HepG2 (cell line): Measurements from ENCODE around the gene FAM168A. TPM values are rescaled to one million over a fixed set of nuclear protein-coding genes. Genes with fewer than 3 reads are reported as not detected.

Source experiments
- CBX5 ChIP-seq: sonication (generic); formaldehyde crosslinking; IDR thresholded peaks from 2 replicates; pipeline ENCODE4 v1.4.0; 2020; ENCODE audit warnings: missing genetic modification reagents, borderline replicate concordance
- IKZF1 ChIP-seq: fragments of 450-650 bp; IDR thresholded peaks from 2 replicates; pipeline ENCODE4 v1.7.1; 2016
- JARID2 ChIP-seq: sonication (generic); formaldehyde crosslinking; IDR thresholded peaks from 2 replicates; pipeline ENCODE4 v1.8.1; 2023; ENCODE audit warnings: missing genetic modification reagents, inconsistent platforms; ENCODE audit not compliant: insufficient replicate concordance
- KDM3A ChIP-seq: IDR thresholded peaks from 2 replicates; pipeline ENCODE4 v1.6.1; 2018; ENCODE audit warnings: low read depth, missing compliant biosample characterization
- TOPORS ChIP-seq: sonication (generic); formaldehyde crosslinking; IDR thresholded peaks from 2 replicates; pipeline ENCODE4 v1.8.0; 2023; ENCODE audit warnings: mild to moderate bottlenecking, missing genetic modification reagents
- ZFP90 ChIP-seq: sonication (generic); formaldehyde crosslinking; IDR thresholded peaks from 2 replicates; pipeline ENCODE4 v1.8.0; 2022; ENCODE audit warnings: missing genetic modification reagents, mild to moderate bottlenecking, inconsistent platforms, borderline replicate concordance
- ZKSCAN1 ChIP-seq: fragments of 150-350 bp; IDR thresholded peaks from 2 replicates; pipeline ENCODE4 v1.6.1; 2014; ENCODE audit warnings: low read length
- ZNF543 ChIP-seq: sonication (generic); formaldehyde crosslinking; IDR thresholded peaks from 2 replicates; pipeline ENCODE4 v1.4.0; 2020; ENCODE audit warnings: mild to moderate bottlenecking, missing genetic modification reagents
- polyA plus RNA-seq, 8 experiments: library from polyadenylated mRNA; depleted of rRNA in 3 of 8; stranded (reverse) in 7 of 8; unstranded in 1 of 8; fragments of >200 nt; fragmentation: Illumina TruSeq in 4 of 8; extraction: Trizol in 4 of 8; gene quantifications; 2 replicates each; pipeline versions ENCODE4 v1.2.1 to v1.2.3, GENCODE V29; 2011 to 2016; ENCODE audit warnings: low read depth in 4 of 8, missing spikeins in 1 of 8, mixed read lengths in 1 of 8; ENCODE audit not compliant: insufficient read depth in 1 of 8
- total RNA-seq, 5 experiments: library from RNA; depleted of rRNA; stranded (reverse); fragments of >200 nt; fragmentation: Illumina TruSeq; extraction: Trizol; gene quantifications; 2 replicates each; pipeline ENCODE4 v1.2.3, GENCODE V29; 2016; ENCODE audit warnings: low read depth in 1 of 5
- TF ChIP-seq, protein P1 (sequence below): IDR thresholded peaks from 2 replicates; pipeline ENCODE4 v1.6.1; 2012; ENCODE audit warnings: inconsistent platforms
- TF ChIP-seq, protein P2 (sequence below), 2 experiments: IDR thresholded peaks; 2 replicates each; pipeline ENCODE4 v1.6.1; 2011 to 2012; ENCODE audit warnings: low read length in 2 of 2, borderline replicate concordance in 1 of 2, low read depth in 1 of 2, mild to moderate bottlenecking in 1 of 2, moderate library complexity in 1 of 2
- TF ChIP-seq, protein P3 (sequence below): sonication (generic); formaldehyde crosslinking; IDR thresholded peaks from 2 replicates; pipeline ENCODE4 v1.4.0; 2020; ENCODE audit warnings: mild to moderate bottlenecking, missing genetic modification reagents
- TF ChIP-seq, protein P4 (sequence below): sonication (generic); formaldehyde crosslinking; IDR thresholded peaks from 2 replicates; pipeline ENCODE4 v1.5.0; 2020; ENCODE audit warnings: missing genetic modification reagents, mild to moderate bottlenecking, borderline replicate concordance

Gene FAM168A
- total and polyA plus RNA-seq, 2 of the 13 experiments (the other 11 are each of a cell fraction or from before 2014, with no cell fraction given), result 13.9 to 15.8 TPM

DNA sequence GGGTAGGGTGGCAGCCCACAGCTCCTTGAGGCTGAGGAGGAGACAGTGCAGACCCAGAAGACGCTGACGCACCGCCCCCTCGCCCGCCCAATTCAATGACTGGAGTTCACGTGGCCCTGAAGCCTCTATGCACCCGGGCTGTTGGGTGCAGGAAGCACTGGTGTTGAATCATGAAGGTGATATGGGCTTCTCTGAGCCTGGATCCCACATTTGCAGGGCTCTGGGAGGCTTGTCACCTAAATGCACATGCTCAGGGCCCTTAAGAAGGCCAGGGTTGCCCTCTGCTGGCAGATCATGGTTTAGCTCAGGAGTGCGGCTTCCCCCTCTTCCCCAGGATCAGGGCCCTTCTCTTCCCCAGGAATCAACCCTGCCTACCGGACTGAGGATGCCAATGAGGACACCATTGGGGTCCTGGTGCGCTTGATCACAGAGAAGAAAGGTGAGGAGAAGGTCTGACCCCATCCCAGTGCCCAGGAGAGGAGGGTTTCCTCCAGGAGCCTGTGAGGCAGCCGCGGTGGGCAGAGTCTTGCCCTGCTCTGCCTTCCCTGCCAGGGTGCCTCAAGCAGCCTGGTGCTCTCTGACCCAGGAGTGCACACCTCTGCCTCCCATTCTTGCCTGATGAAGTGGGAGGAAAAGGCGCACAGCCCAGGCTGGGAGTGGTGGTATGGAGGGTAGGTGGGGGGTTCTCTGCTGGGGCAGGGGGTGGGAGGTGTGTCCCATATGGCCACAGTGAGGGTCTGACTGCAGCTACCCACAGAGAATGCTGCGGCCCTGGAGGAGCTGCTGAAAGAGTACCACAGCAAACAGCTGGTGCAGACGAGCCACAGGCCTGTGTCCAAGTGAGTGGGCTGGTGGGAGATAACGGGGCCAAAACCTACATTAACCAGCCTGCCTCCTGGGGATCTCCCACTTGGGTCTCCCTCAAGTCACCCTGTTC, 204.2 kb downstream of the FAM168A start (continued):
- TF ChIP-seq, protein P1, sequence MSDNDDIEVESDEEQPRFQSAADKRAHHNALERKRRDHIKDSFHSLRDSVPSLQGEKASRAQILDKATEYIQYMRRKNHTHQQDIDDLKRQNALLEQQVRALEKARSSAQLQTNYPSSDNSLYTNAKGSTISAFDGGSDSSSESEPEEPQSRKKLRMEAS, result peak; percentile 54; the same call in 1 of the 2 replicates
- TF ChIP-seq ZNF543 (no peak), JARID2 (CRISPR knock-in tag) (no peak), KDM3A (CRISPR knock-in tag) (no peak), ZKSCAN1 (no peak), ZFP90 (CRISPR knock-in tag) (no peak), CBX5 (CRISPR knock-in tag) (no peak), IKZF1 (no peak), TOPORS (CRISPR knock-in tag) (no peak)
- TF ChIP-seq, protein P2, sequence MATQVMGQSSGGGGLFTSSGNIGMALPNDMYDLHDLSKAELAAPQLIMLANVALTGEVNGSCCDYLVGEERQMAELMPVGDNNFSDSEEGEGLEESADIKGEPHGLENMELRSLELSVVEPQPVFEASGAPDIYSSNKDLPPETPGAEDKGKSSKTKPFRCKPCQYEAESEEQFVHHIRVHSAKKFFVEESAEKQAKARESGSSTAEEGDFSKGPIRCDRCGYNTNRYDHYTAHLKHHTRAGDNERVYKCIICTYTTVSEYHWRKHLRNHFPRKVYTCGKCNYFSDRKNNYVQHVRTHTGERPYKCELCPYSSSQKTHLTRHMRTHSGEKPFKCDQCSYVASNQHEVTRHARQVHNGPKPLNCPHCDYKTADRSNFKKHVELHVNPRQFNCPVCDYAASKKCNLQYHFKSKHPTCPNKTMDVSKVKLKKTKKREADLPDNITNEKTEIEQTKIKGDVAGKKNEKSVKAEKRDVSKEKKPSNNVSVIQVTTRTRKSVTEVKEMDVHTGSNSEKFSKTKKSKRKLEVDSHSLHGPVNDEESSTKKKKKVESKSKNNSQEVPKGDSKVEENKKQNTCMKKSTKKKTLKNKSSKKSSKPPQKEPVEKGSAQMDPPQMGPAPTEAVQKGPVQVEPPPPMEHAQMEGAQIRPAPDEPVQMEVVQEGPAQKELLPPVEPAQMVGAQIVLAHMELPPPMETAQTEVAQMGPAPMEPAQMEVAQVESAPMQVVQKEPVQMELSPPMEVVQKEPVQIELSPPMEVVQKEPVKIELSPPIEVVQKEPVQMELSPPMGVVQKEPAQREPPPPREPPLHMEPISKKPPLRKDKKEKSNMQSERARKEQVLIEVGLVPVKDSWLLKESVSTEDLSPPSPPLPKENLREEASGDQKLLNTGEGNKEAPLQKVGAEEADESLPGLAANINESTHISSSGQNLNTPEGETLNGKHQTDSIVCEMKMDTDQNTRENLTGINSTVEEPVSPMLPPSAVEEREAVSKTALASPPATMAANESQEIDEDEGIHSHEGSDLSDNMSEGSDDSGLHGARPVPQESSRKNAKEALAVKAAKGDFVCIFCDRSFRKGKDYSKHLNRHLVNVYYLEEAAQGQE (IDR thresholded peaks at IDR 0.05; ENCODE audit: borderline replicate concordance in 1 of 2, low read depth in 1 of 2, low read length in 2 of 2), result no peak
- TF ChIP-seq, protein P3, sequence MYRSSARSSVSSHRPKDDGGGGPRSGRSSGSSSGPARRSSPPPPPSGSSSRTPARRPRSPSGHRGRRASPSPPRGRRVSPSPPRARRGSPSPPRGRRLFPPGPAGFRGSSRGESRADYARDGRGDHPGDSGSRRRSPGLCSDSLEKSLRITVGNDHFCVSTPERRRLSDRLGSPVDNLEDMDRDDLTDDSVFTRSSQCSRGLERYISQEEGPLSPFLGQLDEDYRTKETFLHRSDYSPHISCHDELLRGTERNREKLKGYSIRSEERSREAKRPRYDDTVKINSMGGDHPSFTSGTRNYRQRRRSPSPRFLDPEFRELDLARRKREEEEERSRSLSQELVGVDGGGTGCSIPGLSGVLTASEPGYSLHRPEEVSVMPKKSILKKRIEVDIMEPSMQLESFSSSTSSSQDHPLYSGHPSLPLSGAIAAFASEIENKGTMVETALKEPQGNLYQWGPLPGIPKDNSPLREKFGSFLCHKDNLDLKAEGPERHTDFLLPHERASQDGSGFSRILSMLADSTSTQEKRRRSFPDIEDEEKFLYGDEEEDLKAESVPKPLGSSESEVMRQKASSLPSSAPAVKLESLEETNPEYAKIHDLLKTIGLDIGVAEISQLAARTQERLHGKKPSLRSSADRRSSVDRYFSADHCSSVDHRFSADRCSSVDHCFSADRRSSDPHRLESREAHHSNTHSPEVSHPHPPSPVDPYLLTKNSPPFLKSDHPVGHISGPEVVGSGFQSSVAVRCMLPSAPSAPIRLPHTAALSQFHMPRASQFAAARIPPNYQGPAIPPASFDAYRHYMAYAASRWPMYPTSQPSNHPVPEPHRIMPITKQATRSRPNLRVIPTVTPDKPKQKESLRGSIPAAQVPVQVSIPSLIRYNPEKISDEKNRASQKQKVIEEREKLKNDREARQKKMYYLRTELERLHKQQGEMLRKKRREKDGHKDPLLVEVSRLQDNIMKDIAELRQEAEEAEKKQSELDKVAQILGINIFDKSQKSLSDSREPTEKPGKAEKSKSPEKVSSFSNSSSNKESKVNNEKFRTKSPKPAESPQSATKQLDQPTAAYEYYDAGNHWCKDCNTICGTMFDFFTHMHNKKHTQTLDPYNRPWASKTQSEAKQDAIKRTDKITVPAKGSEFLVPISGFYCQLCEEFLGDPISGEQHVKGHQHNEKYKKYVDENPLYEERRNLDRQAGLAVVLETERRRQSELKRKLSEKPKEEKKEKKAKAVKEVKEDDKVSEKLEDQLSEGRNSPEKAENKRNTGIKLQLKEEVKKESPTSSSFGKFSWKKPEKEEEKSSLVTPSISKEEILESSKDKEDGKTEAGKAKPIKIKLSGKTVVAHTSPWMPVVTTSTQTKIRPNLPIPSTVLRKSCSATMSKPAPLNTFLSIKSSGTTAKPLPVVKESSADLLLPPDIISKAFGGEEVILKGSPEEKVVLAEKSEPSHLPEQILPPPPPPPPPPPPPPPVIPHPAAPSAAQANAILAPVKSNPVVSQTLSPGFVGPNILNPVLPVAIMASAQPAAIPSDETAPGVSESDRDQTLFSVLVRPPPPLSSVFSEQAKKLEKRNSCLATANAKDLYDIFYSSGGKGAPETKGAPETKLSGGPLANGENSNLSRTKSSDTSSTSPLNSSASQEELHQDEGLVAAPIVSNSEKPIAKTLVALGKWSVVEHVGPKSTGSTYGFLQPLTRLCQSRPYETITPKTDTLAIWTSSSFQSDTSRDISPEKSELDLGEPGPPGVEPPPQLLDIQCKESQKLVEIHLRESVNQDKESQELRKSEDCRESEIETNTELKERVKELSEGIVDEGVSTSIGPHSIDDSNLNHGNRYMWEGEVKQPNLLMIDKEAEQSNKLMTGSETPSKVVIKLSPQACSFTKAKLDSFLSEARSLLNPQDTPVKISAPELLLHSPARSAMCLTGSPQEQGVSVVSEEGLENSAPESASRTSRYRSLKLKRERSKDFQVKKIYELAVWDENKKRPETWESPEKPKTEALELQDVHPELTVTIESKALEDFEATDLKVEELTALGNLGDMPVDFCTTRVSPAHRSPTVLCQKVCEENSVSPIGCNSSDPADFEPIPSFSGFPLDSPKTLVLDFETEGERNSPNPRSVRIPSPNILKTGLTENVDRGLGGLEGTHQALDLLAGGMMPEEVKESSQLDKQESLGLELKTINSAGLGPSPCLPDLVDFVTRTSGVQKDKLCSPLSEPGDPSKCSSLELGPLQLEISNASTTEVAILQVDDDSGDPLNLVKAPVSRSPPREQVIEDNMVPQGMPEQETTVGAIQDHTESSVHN (CRISPR knock-in tag), result 0 out of 2 replicates have a peak, but pooled peaks have one; percentile 71
- TF ChIP-seq, protein P4, sequence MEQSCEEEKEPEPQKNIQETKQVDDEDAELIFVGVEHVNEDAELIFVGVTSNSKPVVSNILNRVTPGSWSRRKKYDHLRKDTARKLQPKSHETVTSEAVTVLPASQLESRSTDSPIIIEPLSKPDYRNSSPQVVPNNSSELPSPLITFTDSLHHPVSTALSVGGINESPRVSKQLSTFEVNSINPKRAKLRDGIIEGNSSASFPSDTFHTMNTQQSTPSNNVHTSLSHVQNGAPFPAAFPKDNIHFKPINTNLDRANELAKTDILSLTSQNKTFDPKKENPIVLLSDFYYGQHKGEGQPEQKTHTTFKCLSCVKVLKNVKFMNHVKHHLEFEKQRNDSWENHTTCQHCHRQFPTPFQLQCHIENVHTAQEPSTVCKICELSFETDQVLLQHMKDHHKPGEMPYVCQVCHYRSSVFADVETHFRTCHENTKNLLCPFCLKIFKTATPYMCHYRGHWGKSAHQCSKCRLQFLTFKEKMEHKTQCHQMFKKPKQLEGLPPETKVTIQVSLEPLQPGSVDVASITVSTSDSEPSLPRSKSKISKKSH, result no peak
